Uterus (tissue), 2 donors: Measurements from ENCODE around the gene LYST.

Source experiments
- POLR2A ChIP-seq, 2 donors: fragments of 450-650 bp; IDR thresholded peaks; one replicate each; pipeline ENCODE4 v1.6.1; 2016; ENCODE audit warnings: antibody characterized with exemption in 2 of 2, mild to moderate bottlenecking in 1 of 2, moderate library complexity in 1 of 2
- TF ChIP-seq, protein P1 (sequence below), 4 experiments: fragments of 200-600 bp in 2 of 4; fragments of 450-650 bp in 2 of 4; sonication (generic) in 2 of 4; IDR thresholded peaks; one replicate each; pipeline ENCODE4 v1.5.1; 2016 to 2019; ENCODE audit warnings: antibody characterized with exemption in 4 of 4, mild to moderate bottlenecking in 2 of 4, moderate library complexity in 1 of 4

DNA sequence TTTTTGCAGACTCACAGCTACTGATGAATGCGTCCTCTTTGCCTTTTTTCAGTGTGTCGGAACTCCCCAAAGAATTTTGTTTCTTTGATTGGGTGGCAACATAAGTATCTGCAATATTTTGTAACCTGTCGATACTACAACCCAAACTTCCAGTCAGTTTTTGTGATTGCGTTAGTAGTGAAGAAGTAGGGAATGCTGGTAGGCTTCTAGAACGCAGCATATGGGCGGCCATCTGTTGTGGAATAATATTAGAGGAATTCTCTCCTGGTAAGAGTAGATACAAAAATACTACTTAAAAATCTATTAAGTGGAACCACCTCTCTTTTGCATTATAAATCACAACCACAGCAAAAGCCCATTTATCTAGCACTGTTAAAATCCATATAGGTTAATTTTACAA lies 107.4 kb downstream of the LYST start:
- TF ChIP-seq, protein P1, sequence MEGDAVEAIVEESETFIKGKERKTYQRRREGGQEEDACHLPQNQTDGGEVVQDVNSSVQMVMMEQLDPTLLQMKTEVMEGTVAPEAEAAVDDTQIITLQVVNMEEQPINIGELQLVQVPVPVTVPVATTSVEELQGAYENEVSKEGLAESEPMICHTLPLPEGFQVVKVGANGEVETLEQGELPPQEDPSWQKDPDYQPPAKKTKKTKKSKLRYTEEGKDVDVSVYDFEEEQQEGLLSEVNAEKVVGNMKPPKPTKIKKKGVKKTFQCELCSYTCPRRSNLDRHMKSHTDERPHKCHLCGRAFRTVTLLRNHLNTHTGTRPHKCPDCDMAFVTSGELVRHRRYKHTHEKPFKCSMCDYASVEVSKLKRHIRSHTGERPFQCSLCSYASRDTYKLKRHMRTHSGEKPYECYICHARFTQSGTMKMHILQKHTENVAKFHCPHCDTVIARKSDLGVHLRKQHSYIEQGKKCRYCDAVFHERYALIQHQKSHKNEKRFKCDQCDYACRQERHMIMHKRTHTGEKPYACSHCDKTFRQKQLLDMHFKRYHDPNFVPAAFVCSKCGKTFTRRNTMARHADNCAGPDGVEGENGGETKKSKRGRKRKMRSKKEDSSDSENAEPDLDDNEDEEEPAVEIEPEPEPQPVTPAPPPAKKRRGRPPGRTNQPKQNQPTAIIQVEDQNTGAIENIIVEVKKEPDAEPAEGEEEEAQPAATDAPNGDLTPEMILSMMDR (IDR thresholded peaks at IDR 0.05) = no peak
- no peak for TF ChIP-seq POLR2A (IDR thresholded peaks at IDR 0.05)
